SK-MEL-5 (cell line): ENCODE measurements around the gene DOCK10. TPM values are rescaled to one million over a fixed set of nuclear protein-coding genes. Genes with fewer than 3 reads are reported as not detected.
A peak's percentile ranks its signal among the peaks of the same experiment; 100 is the strongest.

Experiments used
- DNase-seq: peaks from one replicate; pipeline ENCODE4 v3.0.0-alpha.2; 2016; ENCODE audit warnings: low read depth, low spot score
- in situ Hi-C: cut with HindIII; loops from 2 replicates; pipeline ENCODE4 v1.10.0; 2016; ENCODE audit warnings: low sequenced_read_pairs, high pct_unique_total_duplicates, low pct_unique_long_range_greater_than_20kb
- total RNA-seq: library from RNA; depleted of rRNA; stranded (reverse); fragments of >200 nt; shearing (Covaris generic); gene quantifications from 2 replicates; pipeline ENCODE4 v1.2.3, GENCODE V29; 2014

DOCK10 gene
- total RNA-seq, 1 experiment from 2014 or later = 37.5 TPM

GRCh38 chr2:224969633-224970260, 72.5 kb downstream of the DOCK10 start:
- in situ Hi-C loops = no loop called here
- DNase-seq = no peak

- in situ Hi-C loops = no loop called here
- DNase-seq = no peak
Measured at GRCh38 chr2:224969095-224969494, 73.2 kb downstream of the DOCK10 start.

- in situ Hi-C loops = no loop called here
- DNase-seq = no peak
Measured at GRCh38 chr2:224968051-224968450, 74.2 kb downstream of the DOCK10 start.

GRCh38 chr2:224966613-224967012, 75.7 kb downstream of the DOCK10 start:
- in situ Hi-C loops = no loop called here
- DNase-seq = no peak

- DNase-seq = no peak
- in situ Hi-C loops = no loop called here
Measured at GRCh38 chr2:224959556-224959955, 82.7 kb downstream of the DOCK10 start.

- peak; percentile 31 for DNase-seq
- in situ Hi-C loops = no loop called here
Measured at GRCh38 chr2:224958873-224959272, 83.4 kb downstream of the DOCK10 start.

GRCh38 chr2:224958462-224958857, 83.8 kb downstream of the DOCK10 start:
- DNase-seq = peak; percentile 88
- in situ Hi-C loops = no loop called here

GRCh38 chr2:224957540-224958461, 84.5 kb downstream of the DOCK10 start:
- in situ Hi-C loops = no loop called here
- no peak for DNase-seq

GRCh38 chr2:224956706-224957105, 85.6 kb downstream of the DOCK10 start:
- in situ Hi-C loops = no loop called here
- DNase-seq = no peak

GRCh38 chr2:224954980-224955379, 87.3 kb downstream of the DOCK10 start:
- in situ Hi-C loops = no loop called here
- DNase-seq = no peak

GRCh38 chr2:224952936-224953657, 89.2 kb downstream of the DOCK10 start:
- DNase-seq = no peak
- in situ Hi-C loops = no loop called here

GRCh38 chr2:224951723-224952481, 90.4 kb downstream of the DOCK10 start:
- DNase-seq = no peak
- in situ Hi-C loops = no loop called here

GRCh38 chr2:224948859-224949258, 93.4 kb downstream of the DOCK10 start:
- in situ Hi-C loops = no loop called here
- DNase-seq = peak; percentile 74

GRCh38 chr2:224948005-224948404, 94.3 kb downstream of the DOCK10 start:
- in situ Hi-C loops = no loop called here
- no peak for DNase-seq

GRCh38 chr2:224947566-224947965, 94.7 kb downstream of the DOCK10 start:
- in situ Hi-C loops = no loop called here
- DNase-seq = no peak

GRCh38 chr2:224946895-224947294, 95.4 kb downstream of the DOCK10 start:
- in situ Hi-C loops = no loop called here
- DNase-seq = no peak

GRCh38 chr2:224944707-224945547, 97.3 kb downstream of the DOCK10 start:
- DNase-seq = no peak
- in situ Hi-C loops = no loop called here
